ENCODE data around the gene TMEM106C. TPM values are rescaled to one million over a fixed set of nuclear protein-coding genes. Genes with fewer than 3 reads are reported as not detected.

TMEM106C gene
- total RNA-seq, 4 donors from 2014 or later = 40.9 to 56.7 (median 42.3) TPM

GRCh38 chr12:47972895-47973294 is 9.5 kb downstream of the TMEM106C start:
- no peak for TF ChIP-seq CTCF (IDR thresholded peaks at IDR 0.05)
- no peak for TF ChIP-seq POLR2A (IDR thresholded peaks at IDR 0.05)
- intact Hi-C loops (cut with DNase I; ENCODE audit: low total_unique reads) = no loop called here
- WGBS, 2 donors = 88 to 91% methylated on average over 6 of the region's 6 CpGs
- DNase-seq (ENCODE audit: low spot score in 2 of 2) = no peak
- no peak overlapping the region for H3K4me3 ChIP-seq (ENCODE audit: low read depth, poor library complexity, severe bottlenecking)

- no peak overlapping the region for H3K4me3 ChIP-seq (ENCODE audit: low read depth, poor library complexity, severe bottlenecking)
- intact Hi-C loops (cut with DNase I; ENCODE audit: low total_unique reads) = no loop called here
- TF ChIP-seq POLR2A (IDR thresholded peaks at IDR 0.05) (no peak), CTCF (IDR thresholded peaks at IDR 0.05) (no peak)
- WGBS, 2 donors = 91 to 95% methylated on average over 9 of the region's 9 CpGs
- no peak for DNase-seq (ENCODE audit: low spot score in 2 of 2)
Observed at GRCh38 chr12:47973870-47974269, 10.5 kb downstream of the TMEM106C start.

- WGBS, 2 donors = 96 to 100% methylated on average over 8 to 16 of the region's 16 CpGs
- TF ChIP-seq CTCF (IDR thresholded peaks at IDR 0.05) (no peak), POLR2A (IDR thresholded peaks at IDR 0.05) (no peak)
- intact Hi-C loops (cut with DNase I; ENCODE audit: low total_unique reads) = no loop called here
- H3K4me3 ChIP-seq (ENCODE audit: low read depth, poor library complexity, severe bottlenecking) = no peak overlapping the region
- DNase-seq (ENCODE audit: low spot score in 2 of 2) = no peak
Observed at GRCh38 chr12:47975036-47975620, 11.7 kb downstream of the TMEM106C start.

GRCh38 chr12:47975816-47976215 is 12.4 kb downstream of the TMEM106C start:
- DNase-seq (ENCODE audit: low spot score in 2 of 2) = no peak
- TF ChIP-seq CTCF (IDR thresholded peaks at IDR 0.05) (no peak), POLR2A (IDR thresholded peaks at IDR 0.05) (no peak)
- intact Hi-C loops (cut with DNase I; ENCODE audit: low total_unique reads) = no loop called here
- 93 to 95% methylated on average over 11 of the region's 11 CpGs for WGBS, 2 donors
- no peak overlapping the region for H3K4me3 ChIP-seq (ENCODE audit: low read depth, poor library complexity, severe bottlenecking)

GRCh38 chr12:47977046-47977771 is 13.8 kb downstream of the TMEM106C start:
- intact Hi-C loops (cut with DNase I; ENCODE audit: low total_unique reads) = no loop called here
- no peak for DNase-seq (ENCODE audit: low spot score in 2 of 2)
- H3K4me3 ChIP-seq (ENCODE audit: low read depth, poor library complexity, severe bottlenecking) = no peak overlapping the region
- TF ChIP-seq CTCF (IDR thresholded peaks at IDR 0.05) (no peak), POLR2A (IDR thresholded peaks at IDR 0.05) (no peak)
- 78 to 84% methylated on average over 12 of the region's 12 CpGs for WGBS, 2 donors
